B cell (primary cell): ENCODE data around the gene ACY1. TPM values are rescaled to one million over a fixed set of nuclear protein-coding genes. Genes with fewer than 3 reads are reported as not detected.
A peak's percentile ranks its signal among the peaks of the same experiment; 100 is the strongest.

ENCODE experiments used
- ATAC-seq: fragments of 200-7000 bp; cut with Tn5 transposase; one replicate; pipeline ENCODE4 v1.10.0; 2021; ENCODE audit warnings: low read depth, mild to moderate bottlenecking, moderate number of reproducible peaks, moderate library complexity
- CTCF ChIA-PET: fragments of 350-600 bp; sonication (Branson Sonifier 250); formaldehyde crosslinking; loops from one replicate; lab custom pipeline; 2021; ENCODE audit warnings: antibody characterized with exemption, inconsistent platforms; lab: Charles Lee
- POLR2A ChIA-PET: fragments of 350-600 bp; sonication (Branson Sonifier 250); formaldehyde crosslinking; loops from one replicate; lab custom pipeline; 2021; ENCODE audit warnings: antibody characterized with exemption; lab: Charles Lee
- DNase-seq: peaks from one replicate; pipeline ENCODE4 v3.0.0; 2013
- H2AFZ ChIP-seq: 2 replicates; pipeline ENCODE4 v1.6.1; 2012; ENCODE audit warnings: mild to moderate bottlenecking, low read depth, low read length; ENCODE audit not compliant: insufficient read depth, poor library complexity, severe bottlenecking
- H3K27ac ChIP-seq, 2 donors: 1 replicate in 1 of 2; 2 replicates in 1 of 2; pipeline ENCODE4 v1.5.1; 2012 to 2013; ENCODE audit warnings: low read length in 2 of 2, mild to moderate bottlenecking in 2 of 2, moderate library complexity in 1 of 2
- H3K27me3 ChIP-seq, 4 experiments: fragments of 200-600 bp in 1 of 4; sonication (generic) in 1 of 4; replicated peaks in 1 of 4; 1 replicate in 2 of 4; 2 replicates in 2 of 4; pipeline versions ENCODE4 v1.6.1 to v1.7.0; 2013 to 2016; ENCODE audit warnings: low read length in 3 of 4, mild to moderate bottlenecking in 2 of 4, mixed read lengths in 1 of 4, moderate library complexity in 1 of 4; ENCODE audit not compliant: insufficient read depth in 4 of 4, control insufficient read depth in 3 of 4; ENCODE audit errors: control extremely low read depth in 1 of 4
- H3K36me3 ChIP-seq, 2 experiments: replicated peaks in 1 of 2; 1 replicate in 1 of 2; 2 replicates in 1 of 2; pipeline versions ENCODE4 v1.6.1 to v1.7.1; 2013; ENCODE audit warnings: low read length in 1 of 2; ENCODE audit not compliant: insufficient read depth in 2 of 2, control insufficient read depth in 1 of 2; ENCODE audit errors: control extremely low read depth in 1 of 2, extremely low read depth in 1 of 2
- H3K4me1 ChIP-seq, 2 donors: fragments of 200-600 bp in 1 of 2; sonication (generic) in 1 of 2; 1 replicate in 1 of 2; 2 replicates in 1 of 2; pipeline versions ENCODE4 v1.5.1 to v1.6.1; 2013 to 2017; ENCODE audit warnings: low read length in 2 of 2; ENCODE audit not compliant: control insufficient read depth in 2 of 2, insufficient read depth in 2 of 2
- H3K4me2 ChIP-seq: replicated peaks from 2 replicates; pipeline ENCODE3; 2012; ENCODE audit warnings: mild to moderate bottlenecking, low read depth, low read length; ENCODE audit not compliant: poor library complexity, severe bottlenecking
- H3K4me3 ChIP-seq, 5 experiments: fragments of 200-600 bp in 1 of 5; sonication (generic) in 1 of 5; 1 replicate in 3 of 5; 2 replicates in 2 of 5; pipeline versions ENCODE4 v1.5.1 to v1.7.0; 2011 to 2016; ENCODE audit warnings: low read length in 4 of 5, mild to moderate bottlenecking in 4 of 5, low read depth in 2 of 5, control low read depth in 1 of 5, moderate library complexity in 1 of 5; ENCODE audit not compliant: insufficient read depth in 1 of 5; ENCODE audit errors: control extremely low read depth in 1 of 5, extremely low read depth in 1 of 5
- H3K79me2 ChIP-seq: fragments of 200-600 bp; sonication (generic); one replicate; pipeline ENCODE4 v1.6.0; 2016; ENCODE audit warnings: low read length; ENCODE audit not compliant: control insufficient read depth, insufficient read depth
- H3K9ac ChIP-seq: fragments of 200-600 bp; sonication (generic); 2 replicates; pipeline ENCODE4 v1.6.1; 2017; ENCODE audit warnings: mild to moderate bottlenecking, low read length, moderate library complexity
- H3K9me3 ChIP-seq, 3 donors: one replicate each; pipeline versions ENCODE4 v1.6.1 to v1.7.1; 2013; ENCODE audit warnings: low read length in 2 of 3; ENCODE audit not compliant: control insufficient read depth in 2 of 3, insufficient read depth in 1 of 3; ENCODE audit errors: control extremely low read depth in 1 of 3
- H4K20me1 ChIP-seq: 2 replicates; pipeline ENCODE4 v1.6.0; 2012; ENCODE audit warnings: mild to moderate bottlenecking, low read length; ENCODE audit not compliant: insufficient read depth, control insufficient read depth, poor library complexity, severe bottlenecking
- H3K27ac Mint-ChIP-seq: one replicate; pipeline ENCODE4 v1.8.0; 2021; ENCODE audit warnings: mixed read lengths
- H3K27me3 Mint-ChIP-seq: one replicate; pipeline ENCODE4 v1.8.0; 2021; ENCODE audit warnings: mixed read lengths
- H3K4me1 Mint-ChIP-seq: one replicate; pipeline ENCODE4 v1.8.0; 2021; ENCODE audit warnings: mixed read lengths
- H3K4me3 Mint-ChIP-seq: one replicate; pipeline ENCODE4 v1.8.0; 2021; ENCODE audit warnings: mixed read lengths
- H3K9me3 Mint-ChIP-seq: one replicate; pipeline ENCODE4 v1.8.0; 2022; ENCODE audit warnings: mixed read lengths; ENCODE audit not compliant: insufficient read depth
- CTCF ChIP-seq: fragments of 200-600 bp; IDR thresholded peaks from one replicate; pipeline ENCODE4 v1.8.0; 2022; ENCODE audit warnings: antibody characterized with exemption, mild to moderate bottlenecking
- EZH2 ChIP-seq: IDR thresholded peaks from 2 replicates; pipeline ENCODE4 v1.6.1; 2012; ENCODE audit warnings: borderline replicate concordance, low read depth, mild to moderate bottlenecking, moderate library complexity, low read length; ENCODE audit not compliant: insufficient read depth, poor library complexity, severe bottlenecking
- WGBS: methylation state at CpG from one replicate; pipeline ENCODE4 v1.1.5; 2013; ENCODE audit warnings: missing lambda C conversion rate; ENCODE audit not compliant: insufficient coverage; 5-methylcytosine and 5-hydroxymethylcytosine counted together
- intact Hi-C: fragments of 100-400 bp; cut with micrococcal nuclease; formaldehyde crosslinking; loops from one replicate; pipeline ENCODE4 v1.10.0; 2022
- polyA plus RNA-seq: library from polyadenylated mRNA; depleted of rRNA; stranded (reverse); fragments of >200 nt; gene quantifications from 2 replicates; pipeline ENCODE4 v1.2.3, GENCODE V29; 2012
- total RNA-seq, 2 donors: library from RNA; stranded (reverse); fragments of 120-200 nt in 1 of 2; gene quantifications; 1 replicate in 1 of 2; 2 replicates in 1 of 2; pipeline versions ENCODE4 v1.2.3 to v1.2.4, GENCODE V29; 2013 to 2022

The ACY1 gene
- total and polyA plus RNA-seq, 2 donors (not counting 1 experiment from before 2014, with no cell fraction given): 14.6 to 26.2 TPM

GRCh38 chr3:51985063-51985462 lies 1.7 kb downstream of the ACY1 start:
- ChIA-PET CTCF (interaction anchor here (4.0 kb wide), 1 partner anchor 10 kb away, joined by 25 read pairs; the partner anchor contains the start of gene RPL29), POLR2A (no interaction called here)
- H2AFZ ChIP-seq: no peak overlapping the region
- ATAC-seq (no peak), DNase-seq (no peak)
- no peaks in the 10 kb centered on the region for H3K27me3 ChIP-seq
- H3K27ac Mint-ChIP-seq: peak overlapping the region; percentile 64
- H3K4me3 Mint-ChIP-seq: peak overlapping the region; percentile 60
- no peak for TF ChIP-seq CTCF
- TF ChIP-seq EZH2: no peak
- H3K27me3 Mint-ChIP-seq: no peaks in the 10 kb centered on the region
- peaks cover 13% of the 10 kb centered on the region for H3K79me2 ChIP-seq
- no peak overlapping the region for H3K4me3 ChIP-seq
- H3K4me1 ChIP-seq: peaks cover 10 to 19% of the 10 kb centered on the region in 2 donors
- peaks cover 0 to 5% of the 10 kb centered on the region in 2 experiments for H3K36me3 ChIP-seq
- no peak overlapping the region for H3K9ac ChIP-seq
- H3K4me1 Mint-ChIP-seq: peaks cover 17% of the 10 kb centered on the region
- no peaks in the 10 kb centered on the region for H3K9me3 Mint-ChIP-seq
- intact Hi-C loops: no loop called here
- 95% methylated on average over 4 of the region's 6 CpGs for WGBS
- H4K20me1 ChIP-seq: no peaks in the 10 kb centered on the region
- peak overlapping the region in 1 of 2 donors; percentile 76 for H3K27ac ChIP-seq
- no peak overlapping the region for H3K4me2 ChIP-seq
- no peaks in the 10 kb centered on the region for H3K9me3 ChIP-seq

- no peak overlapping the region for H3K4me2 ChIP-seq
- H2AFZ ChIP-seq: no peak overlapping the region
- peaks cover 3% of the 10 kb centered on the region for H3K79me2 ChIP-seq
- intact Hi-C loops: no loop called here
- peaks cover 18% of the 10 kb centered on the region for H3K4me1 Mint-ChIP-seq
- 91% methylated on average over 12 of the region's 12 CpGs for WGBS
- H3K4me3 ChIP-seq: no peak overlapping the region
- peaks cover 2% of the 10 kb centered on the region for H4K20me1 ChIP-seq
- TF ChIP-seq CTCF (no peak), EZH2 (no peak)
- H3K4me1 ChIP-seq: peaks cover 10 to 19% of the 10 kb centered on the region in 2 donors
- H3K27ac Mint-ChIP-seq: peak overlapping the region; percentile 26
- POLR2A ChIA-PET: interaction anchor here (0.8 kb wide), 1 partner anchor 10 kb away, joined by 3 read pairs; the partner anchor contains the start of gene RPL29
- CTCF ChIA-PET: no interaction called here
- no peaks in the 10 kb centered on the region for H3K9me3 Mint-ChIP-seq
- no peak overlapping the region for H3K9ac ChIP-seq
- H3K27me3 Mint-ChIP-seq: no peaks in the 10 kb centered on the region
- H3K27ac ChIP-seq: no peak overlapping the region
- H3K4me3 Mint-ChIP-seq: no peak overlapping the region
- DNase-seq: no peak
- no peaks in the 10 kb centered on the region for H3K27me3 ChIP-seq
- H3K9me3 ChIP-seq: no peaks in the 10 kb centered on the region
- ATAC-seq: no peak
- H3K36me3 ChIP-seq: peaks cover 0 to under 1% of the 10 kb centered on the region in 2 experiments
Measured at GRCh38 chr3:51986010-51986947, 2.9 kb downstream of the ACY1 start.
